ENCODE data around the gene RNASE12. TPM values are rescaled to one million over a fixed set of nuclear protein-coding genes. Genes with fewer than 3 reads are reported as not detected.

RNASE12 gene
- total RNA-seq, 1 donor from 2014 or later: not detected

Other genes starting within 250 kb of the RNASE12 start
- 24.4 TPM for gene PARP2, start 247.7 kb downstream of the RNASE12 start, total RNA-seq (ENCODE audit: unreplicated experiment)
- gene TEP1, start 177.9 kb downstream of the RNASE12 start, total RNA-seq (ENCODE audit: unreplicated experiment): 44.0 TPM
- 0.08 TPM for gene KLHL33, start 155.2 kb downstream of the RNASE12 start, total RNA-seq (ENCODE audit: unreplicated experiment)
- 46.1 TPM for gene OSGEP, start 136.6 kb downstream of the RNASE12 start, total RNA-seq (ENCODE audit: unreplicated experiment)
- 230 TPM for gene APEX1, start 136.2 kb downstream of the RNASE12 start, total RNA-seq (ENCODE audit: unreplicated experiment)
- 36.8 TPM for gene PIP4P1, start 129.9 kb downstream of the RNASE12 start, total RNA-seq (ENCODE audit: unreplicated experiment)
- 322 TPM for gene PNP, start 122.0 kb downstream of the RNASE12 start, total RNA-seq (ENCODE audit: unreplicated experiment)
- 10.7 TPM for gene RNASE10, start 85.8 kb downstream of the RNASE12 start, total RNA-seq (ENCODE audit: unreplicated experiment)
- gene RNASE9, start 30.3 kb downstream of the RNASE12 start, total RNA-seq (ENCODE audit: unreplicated experiment): not detected
- gene RNASE11, start 3.4 kb downstream of the RNASE12 start, total RNA-seq (ENCODE audit: unreplicated experiment): 0.31 TPM
- not detected for gene OR6S1, start 50.3 kb upstream of the RNASE12 start, total RNA-seq (ENCODE audit: unreplicated experiment)
- 1.0 TPM for gene RNASE4, start 93.2 kb upstream of the RNASE12 start, total RNA-seq (ENCODE audit: unreplicated experiment)
- 6.5 TPM for gene ANG, start 97.4 kb upstream of the RNASE12 start, total RNA-seq (ENCODE audit: unreplicated experiment)
- gene EDDM3A, start 154.5 kb upstream of the RNASE12 start, total RNA-seq (ENCODE audit: unreplicated experiment): not detected
- not detected for gene EDDM3B, start 177.0 kb upstream of the RNASE12 start, total RNA-seq (ENCODE audit: unreplicated experiment)
- 13.7 TPM for gene RNASE6, start 189.9 kb upstream of the RNASE12 start, total RNA-seq (ENCODE audit: unreplicated experiment)
- gene RNASE1, start 211.5 kb upstream of the RNASE12 start, total RNA-seq (ENCODE audit: unreplicated experiment): 31.6 TPM

Data from endothelial cell (in vitro differentiated cells).